Measurements from ENCODE around the gene GKAP1.

- TF ChIP-seq CTCF (conservative IDR thresholded peaks at IDR 0.05) (peak; percentile 49), ZFX (IDR thresholded peaks at IDR 0.05) (no peak)
Observed at GRCh38 chr9:83708515-83709158, 108.9 kb downstream of the GKAP1 start.

Data from C4-2B (cell line).